ENCODE results near the gene GHRH. TPM values are rescaled to one million over a fixed set of nuclear protein-coding genes. Genes with fewer than 3 reads are reported as not detected.

The GHRH gene
- total and polyA plus RNA-seq, 2 experiments from 2014 or later = not detected

DNA sequence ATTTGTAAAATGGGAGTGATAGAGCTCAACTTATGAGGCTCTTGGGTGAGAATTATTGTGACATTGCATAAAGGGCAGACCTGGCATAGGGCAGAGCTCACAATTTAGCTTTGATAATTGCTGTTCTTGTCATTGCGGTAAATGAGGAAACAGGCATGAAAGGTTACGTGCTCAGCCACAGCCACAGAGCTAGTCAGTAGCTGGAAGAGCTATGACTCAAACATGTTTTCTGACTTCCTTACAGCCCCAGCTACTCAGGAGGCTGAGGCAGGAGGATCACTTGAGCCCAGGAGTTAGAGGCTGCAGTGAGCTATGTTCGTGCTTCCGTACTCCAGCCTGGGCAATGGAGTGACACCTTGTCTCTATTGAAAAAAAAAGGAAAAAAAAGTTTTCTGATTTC, 3.5 kb upstream of the GHRH start:
- H3K9me2 ChIP-seq (replicated peaks; ENCODE audit: insufficient read depth) = no peaks in the 10 kb centered on the region
- H3K36me3 ChIP-seq (replicated peaks; ENCODE audit: insufficient read depth, low read depth) = no peaks in the 10 kb centered on the region
- TF ChIP-seq EZH2 (IDR thresholded peaks at IDR 0.05; ENCODE audit: borderline replicate concordance) = no peak
- TF ChIP-seq EZH2phosphoT487 (IDR thresholded peaks at IDR 0.05; ENCODE audit: low read depth, severe bottlenecking, unreplicated experiment) = no peak
- no peaks in the 10 kb centered on the region for H3K4me1 ChIP-seq (ENCODE audit: insufficient read depth)
- H3K79me2 ChIP-seq = no peaks in the 10 kb centered on the region
- no peaks in the 10 kb centered on the region for H4K20me1 ChIP-seq (ENCODE audit: insufficient read depth, poor library complexity, severe bottlenecking)
- H3K27ac ChIP-seq = no peak overlapping the region
- H3K4me3 ChIP-seq = no peak overlapping the region
- no peaks in the 10 kb centered on the region for H3K9me3 ChIP-seq (ENCODE audit: low read depth)
- no peak for DNase-seq (ENCODE audit: low spot score)
- no peaks in the 10 kb centered on the region for H3K27me3 ChIP-seq
- no peak overlapping the region for H3K4me2 ChIP-seq
- WGBS (ENCODE audit: low lambda C conversion rate, missing lambda C conversion rate) = 98% methylated on average over 4 of the region's 4 CpGs
- no peak overlapping the region for H2AFZ ChIP-seq

DNA sequence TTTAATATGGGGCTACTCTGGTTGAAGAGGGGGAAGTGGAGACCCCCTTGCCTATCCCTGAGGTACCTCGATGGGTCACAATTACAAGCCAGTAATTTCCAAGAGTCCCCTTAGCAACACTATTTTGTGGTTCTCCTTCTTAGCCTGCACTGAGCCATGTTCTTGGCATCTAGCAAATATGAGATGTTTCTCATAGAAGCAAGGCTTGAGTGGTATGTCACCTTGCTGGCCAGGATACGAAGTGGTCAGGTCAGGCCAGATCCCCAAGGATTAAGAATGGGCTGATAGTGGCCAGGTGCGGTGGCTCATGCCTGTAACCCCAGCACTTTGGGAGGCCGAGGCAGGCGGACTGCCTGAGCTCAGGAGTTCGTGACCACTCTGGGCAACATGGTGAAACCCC, 2.1 kb upstream of the GHRH start:
- H3K27ac ChIP-seq = no peak overlapping the region
- no peaks in the 10 kb centered on the region for H3K79me2 ChIP-seq
- no peak overlapping the region for H3K4me3 ChIP-seq
- no peaks in the 10 kb centered on the region for H3K36me3 ChIP-seq (replicated peaks; ENCODE audit: insufficient read depth, low read depth)
- no peaks in the 10 kb centered on the region for H3K9me2 ChIP-seq (replicated peaks; ENCODE audit: insufficient read depth)
- no peaks in the 10 kb centered on the region for H4K20me1 ChIP-seq (ENCODE audit: insufficient read depth, poor library complexity, severe bottlenecking)
- WGBS (ENCODE audit: low lambda C conversion rate, missing lambda C conversion rate) = 90% methylated on average over 6 of the region's 6 CpGs
- TF ChIP-seq EZH2 (IDR thresholded peaks at IDR 0.05; ENCODE audit: borderline replicate concordance) = no peak
- H3K4me2 ChIP-seq = no peak overlapping the region
- H3K27me3 ChIP-seq = no peaks in the 10 kb centered on the region
- H2AFZ ChIP-seq = no peak overlapping the region
- H3K4me1 ChIP-seq (ENCODE audit: insufficient read depth) = no peaks in the 10 kb centered on the region
- DNase-seq (ENCODE audit: low spot score) = no peak
- no peaks in the 10 kb centered on the region for H3K9me3 ChIP-seq (ENCODE audit: low read depth)

DNA sequence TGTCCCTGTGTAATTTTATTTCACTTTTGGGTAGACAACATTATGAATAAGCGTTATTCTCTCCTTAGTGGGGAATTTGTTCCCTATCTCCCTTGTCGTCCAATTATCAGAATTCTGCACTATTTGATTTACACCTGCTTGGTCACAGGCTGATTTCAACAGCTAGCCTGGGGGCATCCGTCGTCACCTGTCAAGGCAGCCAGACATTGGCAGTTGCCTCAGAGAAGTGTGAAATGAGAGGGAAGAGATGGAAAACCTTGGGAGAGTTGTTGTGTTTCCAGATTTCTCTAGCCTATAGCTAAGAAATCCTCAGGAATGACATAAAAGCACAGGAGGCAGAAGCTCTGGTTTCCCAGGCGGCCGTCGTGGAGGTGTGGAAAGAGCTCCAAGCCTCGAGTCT, 891 bp upstream of the GHRH start:
- no peak for DNase-seq (ENCODE audit: low spot score)
- H3K79me2 ChIP-seq = no peaks in the 10 kb centered on the region
- no peaks in the 10 kb centered on the region for H3K27me3 ChIP-seq
- no peaks in the 10 kb centered on the region for H3K9me3 ChIP-seq (ENCODE audit: low read depth)
- no peak for TF ChIP-seq EZH2phosphoT487 (IDR thresholded peaks at IDR 0.05; ENCODE audit: low read depth, severe bottlenecking, unreplicated experiment)
- TF ChIP-seq, protein P1, sequence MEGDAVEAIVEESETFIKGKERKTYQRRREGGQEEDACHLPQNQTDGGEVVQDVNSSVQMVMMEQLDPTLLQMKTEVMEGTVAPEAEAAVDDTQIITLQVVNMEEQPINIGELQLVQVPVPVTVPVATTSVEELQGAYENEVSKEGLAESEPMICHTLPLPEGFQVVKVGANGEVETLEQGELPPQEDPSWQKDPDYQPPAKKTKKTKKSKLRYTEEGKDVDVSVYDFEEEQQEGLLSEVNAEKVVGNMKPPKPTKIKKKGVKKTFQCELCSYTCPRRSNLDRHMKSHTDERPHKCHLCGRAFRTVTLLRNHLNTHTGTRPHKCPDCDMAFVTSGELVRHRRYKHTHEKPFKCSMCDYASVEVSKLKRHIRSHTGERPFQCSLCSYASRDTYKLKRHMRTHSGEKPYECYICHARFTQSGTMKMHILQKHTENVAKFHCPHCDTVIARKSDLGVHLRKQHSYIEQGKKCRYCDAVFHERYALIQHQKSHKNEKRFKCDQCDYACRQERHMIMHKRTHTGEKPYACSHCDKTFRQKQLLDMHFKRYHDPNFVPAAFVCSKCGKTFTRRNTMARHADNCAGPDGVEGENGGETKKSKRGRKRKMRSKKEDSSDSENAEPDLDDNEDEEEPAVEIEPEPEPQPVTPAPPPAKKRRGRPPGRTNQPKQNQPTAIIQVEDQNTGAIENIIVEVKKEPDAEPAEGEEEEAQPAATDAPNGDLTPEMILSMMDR (IDR thresholded peaks at IDR 0.05; ENCODE audit: poor library complexity) = no peak
- TF ChIP-seq EZH2 (IDR thresholded peaks at IDR 0.05; ENCODE audit: borderline replicate concordance) = no peak
- no peak overlapping the region for H3K4me2 ChIP-seq
- H3K9me2 ChIP-seq (replicated peaks; ENCODE audit: insufficient read depth) = no peaks in the 10 kb centered on the region
- no peaks in the 10 kb centered on the region for H3K36me3 ChIP-seq (replicated peaks; ENCODE audit: insufficient read depth, low read depth)
- no peak overlapping the region for H3K27ac ChIP-seq
- H2AFZ ChIP-seq = no peak overlapping the region
- no peaks in the 10 kb centered on the region for H4K20me1 ChIP-seq (ENCODE audit: insufficient read depth, poor library complexity, severe bottlenecking)
- H3K4me1 ChIP-seq (ENCODE audit: insufficient read depth) = no peaks in the 10 kb centered on the region
- WGBS (ENCODE audit: low lambda C conversion rate, missing lambda C conversion rate) = 68% methylated on average over 8 of the region's 8 CpGs
- H3K4me3 ChIP-seq = no peak overlapping the region

DNA sequence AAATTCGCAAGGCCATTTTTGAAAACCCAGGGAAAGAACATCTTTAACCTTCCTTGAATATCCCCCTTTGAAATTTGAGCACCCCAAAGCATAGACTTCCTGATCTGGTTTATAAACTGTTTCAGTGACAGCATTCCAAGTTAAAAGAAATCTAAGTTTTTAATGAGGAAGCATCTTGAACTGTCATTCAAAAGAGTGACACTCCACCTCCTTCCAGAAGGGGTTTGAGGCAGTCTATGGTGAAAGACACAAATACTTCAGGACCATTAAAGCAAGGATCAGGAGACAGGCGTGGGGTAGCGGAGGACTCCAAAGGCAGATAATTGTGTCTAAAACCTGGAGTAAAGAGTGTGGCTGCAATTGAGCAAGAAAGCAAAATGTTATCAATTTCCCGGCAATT, 691 bp downstream of the GHRH start:
- no peaks in the 10 kb centered on the region for H3K9me2 ChIP-seq (replicated peaks; ENCODE audit: insufficient read depth)
- H3K9me3 ChIP-seq (ENCODE audit: low read depth) = no peaks in the 10 kb centered on the region
- no peaks in the 10 kb centered on the region for H3K27me3 ChIP-seq
- no peaks in the 10 kb centered on the region for H4K20me1 ChIP-seq (ENCODE audit: insufficient read depth, poor library complexity, severe bottlenecking)
- H3K79me2 ChIP-seq = no peaks in the 10 kb centered on the region
- 83% methylated on average over 4 of the region's 4 CpGs for WGBS (ENCODE audit: low lambda C conversion rate, missing lambda C conversion rate)
- no peak overlapping the region for H3K4me2 ChIP-seq
- TF ChIP-seq, protein P1 (IDR thresholded peaks at IDR 0.05; ENCODE audit: poor library complexity) = no peak
- TF ChIP-seq EZH2phosphoT487 (IDR thresholded peaks at IDR 0.05; ENCODE audit: low read depth, severe bottlenecking, unreplicated experiment) = no peak
- no peak for TF ChIP-seq EZH2 (IDR thresholded peaks at IDR 0.05; ENCODE audit: borderline replicate concordance)
- H2AFZ ChIP-seq = no peak overlapping the region
- no peaks in the 10 kb centered on the region for H3K4me1 ChIP-seq (ENCODE audit: insufficient read depth)
- H3K4me3 ChIP-seq = no peak overlapping the region
- H3K27ac ChIP-seq = no peak overlapping the region
- H3K36me3 ChIP-seq (replicated peaks; ENCODE audit: insufficient read depth, low read depth) = no peaks in the 10 kb centered on the region
- no peak for DNase-seq (ENCODE audit: low spot score)

Data from hepatocyte (in vitro differentiated cells).